ENCODE measurements around the gene ARMC12. TPM values are rescaled to one million over a fixed set of nuclear protein-coding genes. Genes with fewer than 3 reads are reported as not detected.

Gene ARMC12
- total and polyA plus RNA-seq, 2 of the 13 experiments (the other 11 are each of a cell fraction or from before 2014, with no cell fraction given) = 1.3 TPM; not detected in 1

- no peak for TF ChIP-seq DBP (CRISPR knock-in tag; IDR thresholded peaks at IDR 0.05; ENCODE audit: not compliant biosample characterization)
- TF ChIP-seq ZNF207 (IDR thresholded peaks at IDR 0.05; ENCODE audit: borderline replicate concordance) = no peak
- peak; percentile 87; the same call in 1 of the 2 replicates for TF ChIP-seq ZFP91 (CRISPR knock-in tag; IDR thresholded peaks at IDR 0.05; ENCODE audit: borderline replicate concordance)
- no peak for TF ChIP-seq ZNF264 (CRISPR knock-in tag; IDR thresholded peaks at IDR 0.05)
- TF ChIP-seq ZNF562 (CRISPR knock-in tag; IDR thresholded peaks at IDR 0.05; ENCODE audit: borderline replicate concordance) = no peak
- TF ChIP-seq IKZF1 (IDR thresholded peaks at IDR 0.05) = no peak
- no peak for TF ChIP-seq ZNF674 (CRISPR knock-in tag; IDR thresholded peaks at IDR 0.05; ENCODE audit: low read depth)
- TF ChIP-seq ZFP36L1 (CRISPR knock-in tag; IDR thresholded peaks at IDR 0.05) = no peak
- no peak for TF ChIP-seq NPAS2 (CRISPR knock-in tag; IDR thresholded peaks at IDR 0.05; ENCODE audit: borderline replicate concordance)
- TF ChIP-seq MXD1 (CRISPR knock-in tag; IDR thresholded peaks at IDR 0.05) = peak; percentile 54; the same call in 1 of the 2 replicates
- 0 out of 2 replicates have a peak, but pooled peaks have one; percentile 14 for TF ChIP-seq ZNF430 (CRISPR knock-in tag; IDR thresholded peaks at IDR 0.05)
- TF ChIP-seq FOXA3 (CRISPR knock-in tag; IDR thresholded peaks at IDR 0.05) = 0 out of 2 replicates have a peak, but pooled peaks have one; percentile 19
- TF ChIP-seq POLR2A (IDR thresholded peaks at IDR 0.05; ENCODE audit: insufficient read depth in 1 of 2, low read depth in 2 of 2, low read length in 2 of 2) = no peak; a peak in 1 of 4 replicates
- TF ChIP-seq SIX4 (CRISPR knock-in tag; IDR thresholded peaks at IDR 0.05) = no peak
- 0 out of 2 replicates have a peak, but pooled peaks have one; percentile 0 for TF ChIP-seq PCBP1 (IDR thresholded peaks at IDR 0.05; ENCODE audit: borderline replicate concordance, low read depth, low read length)
- peak; percentile 99 for TF ChIP-seq ZNF800 (CRISPR knock-in tag; IDR thresholded peaks at IDR 0.05)
- peak; percentile 72; the same call in 1 of the 2 replicates for TF ChIP-seq RFXAP (CRISPR knock-in tag; IDR thresholded peaks at IDR 0.05; ENCODE audit: borderline replicate concordance)
- TF ChIP-seq ZSCAN31 (CRISPR knock-in tag; IDR thresholded peaks at IDR 0.05; ENCODE audit: low read depth) = no peak
- no peak for TF ChIP-seq ZHX1 (CRISPR knock-in tag; IDR thresholded peaks at IDR 0.05; ENCODE audit: low read depth)
- TF ChIP-seq TOE1 (CRISPR knock-in tag; IDR thresholded peaks at IDR 0.05) = no peak
- TF ChIP-seq ZNF841 (CRISPR knock-in tag; IDR thresholded peaks at IDR 0.05; ENCODE audit: borderline replicate concordance) = no peak
- no peak for TF ChIP-seq XBP1 (CRISPR knock-in tag; IDR thresholded peaks at IDR 0.05)
- TF ChIP-seq NR1H2 (CRISPR knock-in tag; IDR thresholded peaks at IDR 0.05; ENCODE audit: borderline replicate concordance, low read depth) = no peak
These were observed 8.7 kb upstream of the ARMC12 start (continued) for GRCh38 chr6:35727935-35728682.

All from HepG2 (cell line).